ENCODE measurements around the gene PIN1. TPM values are rescaled to one million over a fixed set of nuclear protein-coding genes. Genes with fewer than 3 reads are reported as not detected.

PIN1 gene
- total and polyA plus RNA-seq, 10 donors = 37.7 to 86.1 (median 50.9) TPM

DNA sequence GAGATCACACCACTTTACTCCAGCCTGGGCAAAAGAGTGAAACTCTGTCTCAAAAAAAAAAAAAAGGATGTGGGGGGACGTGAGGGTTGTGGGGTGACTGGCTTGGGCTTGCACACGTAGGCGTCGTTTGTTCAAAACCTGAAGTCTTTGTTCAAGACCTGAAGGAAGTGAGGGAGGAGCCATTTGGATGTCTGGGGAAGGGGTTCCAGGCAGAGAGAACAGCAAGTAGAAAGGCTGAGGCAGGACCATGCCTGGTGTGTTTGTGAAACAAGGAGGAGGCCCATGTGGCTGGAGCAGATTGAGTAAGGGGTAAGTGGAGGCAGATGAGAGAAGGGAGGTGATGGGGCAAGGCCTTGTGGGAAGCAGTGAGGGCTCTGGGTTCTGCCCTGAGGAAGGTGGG is 27.8 kb downstream of the PIN1 start:
- Histone ChIP-seq H3K9me3 (no peaks in the 10 kb centered on the region), H3K27me3 (replicated peaks in 1 of 7) (no peaks in the 10 kb centered on the region), H3K36me3 (no peaks in the 10 kb centered on the region), H3K27ac (peak overlapping the region in 5 of 8 donors; percentile 31 to 62 (median 51)), H3K4me1 (peaks cover 0 to 46% (median 15%) of the 10 kb centered on the region in 6 donors), H3K4me3 (no peak overlapping the region)
- TF ChIP-seq POLR2A (IDR thresholded peaks at IDR 0.05) (no peak), CTCF (IDR thresholded peaks at IDR 0.05 in 8 of 11, conservative IDR thresholded peaks at IDR 0.05 in 3 of 11) (no peak), POLR2AphosphoS5 (IDR thresholded peaks at IDR 0.05) (no peak)
- intact Hi-C loops (cut with DNase I; ENCODE audit: low total_unique reads) = no loop called here
- 47 to 54% (median 51%) methylated on average over 4 of the region's 4 CpGs for WGBS, 5 donors
- DNase-seq = peak; percentile 48

- TF ChIP-seq POLR2A (IDR thresholded peaks at IDR 0.05) (no peak), CTCF (IDR thresholded peaks at IDR 0.05 in 8 of 11, conservative IDR thresholded peaks at IDR 0.05 in 3 of 11) (no peak), POLR2AphosphoS5 (IDR thresholded peaks at IDR 0.05) (no peak)
- no peak overlapping the region for H3K4me3 ChIP-seq
- H3K27ac ChIP-seq = no peak overlapping the region
- WGBS, 5 donors = 74 to 90% (median 84%) methylated on average over 5 of the region's 5 CpGs
- peaks cover 0 to 38% (median 8%) of the 10 kb centered on the region in 6 donors for H3K4me1 ChIP-seq
- intact Hi-C loops (cut with DNase I; ENCODE audit: low total_unique reads) = no loop called here
- no peaks in the 10 kb centered on the region for H3K9me3 ChIP-seq
- no peaks in the 10 kb centered on the region for H3K36me3 ChIP-seq
- no peaks in the 10 kb centered on the region for H3K27me3 ChIP-seq (replicated peaks in 1 of 7)
- no peak for DNase-seq
These were observed 28.6 kb downstream of the PIN1 start for GRCh38 chr19:9863759-9864158.

DNA sequence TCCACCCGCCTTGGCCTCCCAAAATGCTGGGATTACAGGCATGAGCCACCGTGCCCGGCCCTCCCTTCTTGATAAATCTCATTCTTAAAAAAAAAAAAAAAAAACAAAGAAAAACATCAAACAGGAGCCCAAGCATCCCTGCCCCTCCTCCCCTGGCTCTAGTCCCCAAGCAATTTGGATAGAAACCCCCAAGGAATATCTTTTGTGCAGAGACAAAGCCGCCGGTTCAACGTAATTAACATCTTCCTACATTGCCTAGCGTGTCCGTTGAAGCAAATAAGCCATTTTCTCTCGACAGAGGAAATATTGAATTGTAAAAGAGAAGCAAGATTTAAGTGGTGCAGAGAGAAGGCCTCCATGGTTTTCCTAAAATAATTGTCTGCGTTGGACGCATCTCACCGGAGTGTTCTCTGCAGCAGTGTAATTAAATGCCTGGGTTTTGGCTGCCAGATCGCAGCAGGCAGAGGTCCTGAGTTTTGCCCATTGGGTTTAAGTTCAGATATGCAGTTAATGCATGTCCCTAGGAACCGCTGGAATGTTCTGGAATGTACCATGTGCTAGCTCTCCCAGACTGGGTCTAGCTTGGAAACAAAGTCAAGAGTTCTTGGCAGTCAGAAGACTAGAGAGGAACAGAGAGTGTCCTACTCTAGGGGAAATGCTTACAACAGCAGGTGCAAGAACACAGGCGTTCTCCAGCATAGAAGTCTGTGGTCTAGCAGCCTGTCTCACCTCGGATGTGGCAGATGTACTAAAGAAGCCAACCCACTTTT is 30.8 kb downstream of the PIN1 start:
- intact Hi-C loops (cut with DNase I; ENCODE audit: low total_unique reads) = no loop called here
- 81 to 85% (median 83%) methylated on average over 16 of the region's 16 CpGs for WGBS, 5 donors
- DNase-seq = no peak
- TF ChIP-seq POLR2AphosphoS5 (IDR thresholded peaks at IDR 0.05) (no peak), POLR2A (IDR thresholded peaks at IDR 0.05) (no peak), CTCF (IDR thresholded peaks at IDR 0.05 in 8 of 11, conservative IDR thresholded peaks at IDR 0.05 in 3 of 11) (no peak)
- H3K9me3 ChIP-seq = no peaks in the 10 kb centered on the region
- H3K4me3 ChIP-seq = no peak overlapping the region
- H3K27me3 ChIP-seq (replicated peaks in 1 of 7) = no peaks in the 10 kb centered on the region
- peaks cover 0 to 35% (median 8%) of the 10 kb centered on the region in 6 donors for H3K4me1 ChIP-seq
- H3K36me3 ChIP-seq = no peaks in the 10 kb centered on the region
- peak overlapping the region in 3 of 8 donors; percentile 19 to 61 (median 41) for H3K27ac ChIP-seq

- no peak overlapping the region for H3K4me3 ChIP-seq
- no peak for TF ChIP-seq POLR2A (IDR thresholded peaks at IDR 0.05)
- no peak overlapping the region for H3K27ac ChIP-seq
- H3K36me3 ChIP-seq = no peaks in the 10 kb centered on the region
- H3K27me3 ChIP-seq (replicated peaks in 1 of 7) = no peaks in the 10 kb centered on the region
- 84 to 94% (median 89%) methylated on average over 7 of the region's 7 CpGs for WGBS, 5 donors
- H3K9me3 ChIP-seq = no peaks in the 10 kb centered on the region
- DNase-seq = no peak
- intact Hi-C loops (cut with DNase I; ENCODE audit: low total_unique reads) = no loop called here
- H3K4me1 ChIP-seq = peaks cover 0 to 21% (median 8%) of the 10 kb centered on the region in 6 donors
These were observed 34.0 kb downstream of the PIN1 start for GRCh38 chr19:9868983-9869617.
